GM20431 (cell line): ENCODE results near the gene CDH12.

ENCODE experiments used
- in situ Hi-C: fragments of 300-500 bp; cut with MseI, MboI; formaldehyde crosslinking; loops from one replicate; pipeline ENCODE4 v1.15.0; 2020; ENCODE audit warnings: low sequenced_read_pairs; ENCODE audit not compliant: unreplicated experiment

Gene CDH12

DNA sequence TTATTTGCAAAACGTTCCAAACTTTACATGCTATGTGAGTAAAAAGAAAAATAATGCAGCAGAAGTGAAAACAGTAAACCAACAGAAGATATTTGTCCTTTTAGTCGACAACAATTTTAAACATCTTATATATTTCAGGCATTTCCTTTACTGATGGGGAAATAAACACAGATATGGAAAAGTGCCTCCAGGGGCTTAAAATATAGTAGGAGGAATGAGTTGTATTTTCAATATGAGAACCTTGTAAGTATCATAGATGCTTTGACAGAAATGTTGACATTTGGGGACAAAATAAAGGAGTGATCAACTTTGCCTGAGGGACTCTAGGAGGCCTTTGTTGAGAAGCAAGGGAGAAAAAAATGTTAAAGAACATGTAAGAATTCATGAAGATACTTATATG lies 1043.5 kb downstream of the CDH12 start:
- in situ Hi-C loops: no loop called here

DNA sequence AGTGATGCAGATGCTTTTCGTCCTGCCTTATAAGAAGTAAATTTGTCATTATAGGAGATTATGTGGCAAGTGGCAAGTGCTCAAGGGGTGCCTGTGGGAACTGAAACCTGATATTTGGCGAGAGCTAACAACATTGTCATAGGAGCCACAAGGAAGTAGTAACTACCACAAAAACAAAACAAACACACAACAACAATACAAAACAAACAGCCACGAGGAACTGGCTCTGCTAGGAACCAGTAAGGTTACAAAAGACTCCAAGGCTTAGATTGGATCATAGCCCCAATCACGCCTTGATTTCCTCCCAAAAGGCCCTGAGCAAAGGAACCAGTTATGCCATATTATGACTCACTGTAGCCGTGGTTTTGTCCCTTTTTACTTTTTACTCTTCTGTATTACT lies 1045.2 kb downstream of the CDH12 start:
- in situ Hi-C loops: no loop called here

- in situ Hi-C loops: no loop called here
These were observed 1046.2 kb downstream of the CDH12 start for GRCh38 chr5:21806943-21807342.

DNA sequence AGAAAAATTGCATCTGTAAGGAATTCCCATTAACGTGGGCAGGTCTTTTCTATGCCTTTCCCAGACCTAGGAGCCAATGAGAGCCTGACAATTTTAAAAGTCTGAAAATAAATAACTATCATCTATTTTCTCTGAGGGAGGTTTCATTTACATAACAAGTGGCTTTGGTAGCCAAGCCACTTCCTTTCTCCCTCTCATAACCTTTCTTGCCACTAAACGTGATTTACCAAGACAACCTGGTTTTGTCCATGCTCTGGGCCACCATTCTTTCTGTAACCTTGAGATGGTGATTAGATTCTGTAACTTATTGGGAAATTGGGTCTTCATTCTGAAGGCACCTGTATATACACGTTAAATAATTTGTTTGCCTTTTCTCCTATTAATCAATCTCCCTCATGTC lies 1046.9 kb downstream of the CDH12 start:
- in situ Hi-C loops: no loop called here

GRCh38 chr5:21802869-21803490 lies 1050.2 kb downstream of the CDH12 start:
- in situ Hi-C loops: no loop called here

DNA sequence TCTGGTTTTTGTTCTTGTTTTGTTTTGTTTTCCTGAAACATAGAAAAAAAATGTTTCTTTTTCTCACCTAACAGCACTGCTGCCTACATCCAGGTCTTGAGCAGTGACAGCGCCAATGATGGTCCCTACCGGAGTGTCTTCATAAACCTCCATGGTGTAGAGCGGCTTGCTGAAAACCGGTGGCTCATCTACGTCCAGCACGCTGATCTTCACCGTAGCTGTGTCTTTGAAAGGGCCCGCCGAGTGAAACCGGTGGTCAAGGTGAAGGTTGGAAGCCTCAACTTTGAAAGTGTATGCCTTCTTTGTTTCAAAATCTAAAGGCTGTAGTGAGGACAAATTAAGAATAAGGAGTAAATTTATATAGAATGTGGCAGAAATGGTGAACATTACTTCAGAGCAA lies 1051.0 kb downstream of the CDH12 start:
- in situ Hi-C loops: no loop called here

- in situ Hi-C loops: no loop called here
These were observed 1060.4 kb downstream of the CDH12 start for GRCh38 chr5:21792748-21793147.

DNA sequence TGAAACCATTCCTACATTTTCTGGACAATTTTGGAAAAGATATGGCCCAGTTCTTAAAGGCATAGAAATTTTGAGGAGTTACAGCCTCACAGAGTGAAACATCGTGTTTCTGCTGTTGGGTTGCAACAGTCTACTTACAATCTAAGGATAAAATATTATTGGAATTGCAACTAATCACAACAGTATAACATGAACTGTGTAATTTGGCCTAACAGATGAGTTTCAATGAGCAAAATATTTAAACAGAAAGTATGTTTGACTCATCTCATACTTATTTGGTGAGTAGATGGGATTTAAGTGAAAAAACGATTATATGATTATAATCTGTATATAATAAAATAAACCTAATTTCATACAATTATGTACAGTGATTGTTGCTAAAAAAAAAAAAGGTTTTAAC lies 1061.8 kb downstream of the CDH12 start:
- in situ Hi-C loops: no loop called here

DNA sequence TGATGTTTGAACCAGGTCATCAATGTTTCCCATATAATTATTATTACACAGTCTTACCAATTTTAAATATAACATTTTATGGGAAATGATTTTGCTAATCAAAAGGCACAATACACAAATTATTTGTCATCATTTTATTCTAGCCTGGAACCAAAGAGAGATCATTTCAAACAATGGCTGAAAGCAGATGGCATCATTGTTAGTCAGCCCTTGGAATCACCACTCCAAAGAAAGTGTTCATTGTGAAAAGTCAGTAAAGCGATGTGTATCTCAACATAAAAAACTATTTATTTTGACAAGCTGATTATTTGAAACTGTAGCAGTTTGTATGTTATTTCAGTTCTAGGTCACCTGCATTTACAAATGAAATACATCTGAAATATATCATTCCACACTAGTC lies 1068.7 kb downstream of the CDH12 start:
- in situ Hi-C loops: no loop called here

DNA sequence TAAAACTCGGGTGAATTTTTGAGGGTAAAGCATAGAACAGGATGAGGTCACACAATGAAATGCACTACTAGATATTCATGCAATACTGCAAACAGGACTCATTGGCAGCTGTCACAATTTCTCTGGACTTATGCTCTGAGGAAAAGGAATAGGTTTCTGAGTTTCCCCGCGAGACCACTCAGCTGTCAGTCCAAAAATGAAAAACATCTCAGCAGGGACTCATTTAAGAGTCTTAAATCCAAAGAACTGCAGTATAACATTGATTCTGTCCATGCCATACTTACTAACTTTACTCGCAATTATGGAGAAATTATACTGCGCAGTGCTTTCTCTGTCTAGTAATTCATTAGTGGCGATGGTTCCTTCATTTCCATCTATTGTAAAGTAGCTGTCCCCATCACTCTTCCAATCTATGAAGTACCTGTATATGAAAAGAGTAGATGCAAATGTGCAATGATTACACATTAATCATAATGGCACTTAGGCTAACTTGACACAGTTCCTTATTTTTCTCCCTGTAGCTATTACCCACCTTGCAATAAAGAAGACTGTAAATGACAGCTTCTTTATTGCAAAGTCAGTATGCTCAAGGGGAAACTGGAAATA lies 1070.0 kb downstream of the CDH12 start:
- in situ Hi-C loops: no loop called here

DNA sequence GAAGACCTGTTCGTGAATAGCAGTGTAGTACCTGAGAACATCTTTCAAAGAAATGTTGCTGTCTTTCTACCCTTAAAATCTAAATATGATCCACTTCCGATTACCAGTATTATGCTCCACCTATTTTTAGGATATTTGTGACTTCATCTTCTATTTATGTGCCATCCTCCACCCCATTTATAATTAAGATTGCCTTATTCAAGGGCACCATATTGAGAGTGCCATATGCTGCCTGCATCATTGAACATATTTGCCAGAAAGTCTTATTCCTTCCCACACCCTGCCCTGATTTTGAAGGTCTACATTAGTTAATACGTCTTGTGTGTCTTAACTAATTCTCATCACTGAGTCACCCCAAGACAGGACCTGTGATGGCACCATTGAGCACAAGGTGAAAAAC lies 1076.7 kb downstream of the CDH12 start:
- in situ Hi-C loops: no loop called here

- in situ Hi-C loops: no loop called here
These were observed 1078.3 kb downstream of the CDH12 start for GRCh38 chr5:21774801-21775200.

GRCh38 chr5:21774281-21774680 lies 1078.9 kb downstream of the CDH12 start:
- in situ Hi-C loops: no loop called here

GRCh38 chr5:21773456-21773855 lies 1079.7 kb downstream of the CDH12 start:
- in situ Hi-C loops: no loop called here

DNA sequence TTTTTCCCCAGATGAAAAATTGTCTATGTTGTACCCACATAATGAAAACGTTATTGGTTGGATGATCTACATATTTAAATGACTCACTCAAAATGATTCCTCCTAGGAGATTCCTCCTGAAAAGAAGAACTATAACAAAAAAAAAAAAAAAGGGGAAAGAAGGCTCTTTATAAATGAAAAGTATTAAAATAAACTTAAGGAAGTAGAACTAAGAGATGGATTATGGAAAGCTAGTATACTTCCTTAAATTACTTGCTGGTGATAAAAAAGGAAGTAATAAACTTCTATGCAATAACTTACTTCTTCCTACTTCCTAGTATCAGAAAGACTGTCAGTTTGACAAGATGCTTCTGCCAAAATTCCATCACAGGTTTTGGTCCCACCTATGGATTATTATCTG lies 1087.7 kb downstream of the CDH12 start:
- in situ Hi-C loops: no loop called here

- in situ Hi-C loops: no loop called here
These were observed 1114.0 kb downstream of the CDH12 start for GRCh38 chr5:21739096-21739495.

DNA sequence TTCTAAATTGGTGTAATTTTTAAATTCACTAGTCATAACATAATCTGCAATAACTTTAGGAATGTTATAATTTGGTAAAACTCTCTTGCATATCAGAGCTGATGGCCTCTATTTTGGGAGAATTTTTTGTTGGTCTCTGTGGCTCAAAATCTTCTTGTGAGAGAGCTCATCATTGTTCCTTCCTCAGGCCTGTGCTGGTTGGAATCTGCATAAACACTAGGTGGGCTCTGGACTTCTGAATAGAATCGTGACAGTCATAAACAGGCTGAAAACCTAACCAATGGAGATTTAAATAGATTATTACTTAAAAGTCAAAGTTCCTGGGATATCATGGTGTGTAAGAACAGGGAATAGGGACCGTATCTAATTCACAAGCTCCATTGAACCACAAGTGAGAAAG lies 1129.6 kb downstream of the CDH12 start:
- in situ Hi-C loops: no loop called here

DNA sequence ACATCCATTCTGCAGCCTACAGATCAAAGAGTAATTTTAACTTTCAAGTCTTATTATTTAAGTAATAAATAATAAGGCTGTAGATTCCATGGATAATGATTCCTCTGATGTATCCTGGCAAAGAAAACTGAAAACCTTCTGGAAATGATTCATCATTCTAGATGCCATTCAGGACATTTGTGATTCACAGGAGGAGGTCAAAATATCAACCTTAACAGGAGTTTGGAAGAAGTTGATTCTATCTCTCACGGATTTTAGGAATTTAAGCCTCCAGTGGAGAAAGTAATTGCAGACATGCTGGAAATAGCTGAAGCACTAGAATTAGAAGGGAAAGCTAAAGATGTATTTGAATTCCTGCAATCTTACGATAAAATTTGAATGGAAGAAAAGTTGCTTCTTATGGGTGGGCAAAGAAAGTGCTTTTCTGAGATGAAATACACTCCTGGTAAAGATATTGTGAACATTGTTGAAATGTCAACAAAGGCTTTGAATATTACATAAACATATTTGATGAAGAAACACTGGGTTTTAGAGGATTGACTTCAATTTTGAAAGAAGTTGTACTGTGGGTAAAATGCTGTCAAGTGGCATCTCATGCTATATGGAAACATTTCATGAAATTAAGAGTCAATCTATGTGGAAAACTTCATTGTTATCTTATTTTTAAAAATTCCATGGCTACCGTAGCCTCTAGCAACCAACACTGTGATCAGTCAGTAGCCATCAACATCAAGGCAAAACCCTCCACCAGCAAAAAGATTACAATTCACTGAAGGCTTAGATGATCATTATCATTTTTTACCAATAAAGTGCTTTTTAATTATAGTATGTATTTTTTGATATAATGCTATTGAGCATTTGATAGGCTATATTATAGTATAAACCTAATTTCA lies 1141.0 kb downstream of the CDH12 start:
- in situ Hi-C loops: no loop called here

DNA sequence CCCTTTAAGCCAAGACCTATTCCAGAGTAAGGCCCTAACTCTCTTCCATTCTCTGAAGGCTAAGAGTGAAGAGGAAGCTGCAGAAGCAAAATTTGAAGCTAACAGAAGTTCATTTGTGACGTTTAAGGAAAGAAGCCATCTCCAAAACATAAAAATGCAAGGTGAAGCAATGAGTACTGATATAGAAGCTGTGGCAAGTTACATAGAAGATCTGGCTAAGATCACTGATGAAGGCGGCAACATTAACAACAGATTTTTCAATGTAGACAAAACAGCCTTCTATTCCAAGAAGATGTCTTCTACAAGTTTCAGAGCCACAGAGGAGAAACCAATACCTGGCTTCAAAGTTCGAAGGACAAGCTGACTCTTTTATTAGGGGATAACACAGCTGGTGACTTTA lies 1143.4 kb downstream of the CDH12 start:
- in situ Hi-C loops: no loop called here

- in situ Hi-C loops: no loop called here
These were observed 1148.0 kb downstream of the CDH12 start for GRCh38 chr5:21704974-21705668.

DNA sequence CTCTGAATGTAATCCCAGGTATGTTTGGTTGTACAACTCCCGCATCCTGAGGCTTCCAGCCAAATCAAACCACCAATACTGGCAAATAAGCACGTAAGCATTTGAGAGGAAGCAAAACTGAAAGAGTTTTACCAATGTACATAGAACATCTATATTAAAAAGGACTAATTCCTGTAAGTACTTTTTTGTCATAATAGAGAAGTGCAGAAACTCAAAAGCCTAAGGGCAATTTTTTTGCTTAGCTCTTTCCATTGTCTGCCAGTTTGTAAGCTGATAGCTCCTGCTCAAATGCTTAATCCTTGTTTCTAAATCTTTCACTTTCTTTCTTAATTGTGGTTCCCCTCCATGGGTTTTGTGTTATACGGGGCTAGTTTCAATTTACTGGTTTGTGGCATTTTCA lies 1151.8 kb downstream of the CDH12 start:
- in situ Hi-C loops: no loop called here
